Effector memory CD4-positive, alpha-beta T cell (primary cell): ENCODE results near the gene GGT7.

Experiments used
- DNase-seq, 3 donors: peaks; one replicate each; pipeline ENCODE4 v3.0.0-alpha.2; 2020
- H3K27ac ChIP-seq: 2 replicates; pipeline ENCODE4 v1.7.0; 2013; ENCODE audit warnings: mild to moderate bottlenecking, low read length, moderate library complexity; ENCODE audit not compliant: insufficient read depth, poor library complexity, severe bottlenecking
- H3K27me3 ChIP-seq: replicated peaks from 2 replicates; pipeline ENCODE4 v1.7.0; 2013; ENCODE audit warnings: mild to moderate bottlenecking, low read length; ENCODE audit not compliant: insufficient read depth, control insufficient read depth, poor library complexity, severe bottlenecking
- H3K36me3 ChIP-seq: 2 replicates; pipeline ENCODE4 v1.7.0; 2013; ENCODE audit warnings: mild to moderate bottlenecking, low read length, moderate library complexity; ENCODE audit not compliant: control insufficient read depth, insufficient read depth
- H3K4me1 ChIP-seq: 2 replicates; pipeline ENCODE4 v1.7.0; 2013; ENCODE audit warnings: low read length, mild to moderate bottlenecking; ENCODE audit not compliant: control insufficient read depth, insufficient read depth, poor library complexity, severe bottlenecking
- H3K4me3 ChIP-seq: 2 replicates; pipeline ENCODE4 v1.7.0; 2013; ENCODE audit warnings: low read length, low read depth, mild to moderate bottlenecking; ENCODE audit not compliant: insufficient read depth, poor library complexity, severe bottlenecking
- H3K9me3 ChIP-seq: 2 replicates; pipeline ENCODE4 v1.7.0; 2013; ENCODE audit warnings: mild to moderate bottlenecking, low read length, moderate library complexity; ENCODE audit not compliant: control insufficient read depth

GGT7 gene

DNA sequence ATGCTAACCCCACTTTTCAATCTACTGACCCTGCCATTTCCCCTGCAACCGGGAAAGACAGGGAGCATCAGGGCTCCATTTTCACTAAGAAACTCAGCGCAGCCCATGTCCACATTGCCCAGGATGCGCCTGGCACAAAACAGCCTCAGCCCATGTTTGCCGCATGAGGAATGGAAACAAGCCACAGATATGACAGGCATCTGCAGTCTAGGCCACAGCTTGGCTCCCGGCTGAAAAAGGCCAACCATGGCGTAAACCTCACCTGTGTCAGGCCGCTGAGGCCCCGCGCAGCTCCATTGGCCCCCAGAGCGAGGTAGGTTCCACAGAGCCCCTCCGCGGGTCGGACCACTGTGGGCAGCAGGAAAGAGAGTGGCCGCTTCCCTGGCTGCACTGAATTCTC is 21.7 kb downstream of the GGT7 start:
- DNase-seq: no peak
- no peaks in the 10 kb centered on the region for H3K9me3 ChIP-seq
- no peaks in the 10 kb centered on the region for H3K4me1 ChIP-seq
- H3K27ac ChIP-seq: no peak overlapping the region
- H3K27me3 ChIP-seq: no peaks in the 10 kb centered on the region
- no peak overlapping the region for H3K4me3 ChIP-seq
- peaks cover 24% of the 10 kb centered on the region for H3K36me3 ChIP-seq

- DNase-seq: no peak
- no peaks in the 10 kb centered on the region for H3K27me3 ChIP-seq
- H3K4me1 ChIP-seq: no peaks in the 10 kb centered on the region
- no peak overlapping the region for H3K4me3 ChIP-seq
- H3K9me3 ChIP-seq: no peaks in the 10 kb centered on the region
- H3K27ac ChIP-seq: no peak overlapping the region
- peaks cover 24% of the 10 kb centered on the region for H3K36me3 ChIP-seq
These were observed 22.9 kb downstream of the GGT7 start for GRCh38 chr20:34849778-34850177.

- H3K4me1 ChIP-seq: no peaks in the 10 kb centered on the region
- H3K36me3 ChIP-seq: peaks cover 19% of the 10 kb centered on the region
- H3K27me3 ChIP-seq: no peaks in the 10 kb centered on the region
- no peak for DNase-seq
- H3K4me3 ChIP-seq: no peak overlapping the region
- no peak overlapping the region for H3K27ac ChIP-seq
- H3K9me3 ChIP-seq: no peaks in the 10 kb centered on the region
These were observed 24.1 kb downstream of the GGT7 start for GRCh38 chr20:34848597-34848996.

GRCh38 chr20:34843421-34843820 is 29.2 kb downstream of the GGT7 start:
- H3K4me1 ChIP-seq: no peaks in the 10 kb centered on the region
- H3K9me3 ChIP-seq: no peaks in the 10 kb centered on the region
- no peaks in the 10 kb centered on the region for H3K36me3 ChIP-seq
- H3K27me3 ChIP-seq: no peaks in the 10 kb centered on the region
- DNase-seq: no peak
- H3K4me3 ChIP-seq: no peak overlapping the region
- H3K27ac ChIP-seq: no peak overlapping the region

DNA sequence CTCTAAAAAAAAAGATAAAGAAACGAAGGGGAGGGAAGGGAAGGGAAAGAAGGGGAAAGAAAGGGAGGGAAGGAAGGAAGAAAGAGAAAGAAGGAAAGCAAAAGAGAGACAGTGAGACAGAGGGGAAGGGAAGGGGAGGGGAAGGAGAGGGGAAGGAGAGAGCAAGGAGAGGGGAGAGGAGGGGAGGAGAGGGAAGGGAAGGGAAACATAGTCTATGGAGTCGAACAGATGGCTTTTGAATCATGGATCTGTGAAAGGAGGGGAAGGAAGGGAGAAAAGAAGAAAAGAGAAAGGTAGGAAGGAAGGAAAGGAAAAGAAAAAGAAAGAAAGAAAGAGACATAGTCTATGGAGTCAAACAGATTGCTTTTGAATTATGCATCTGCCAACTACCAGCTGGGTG is 30.5 kb downstream of the GGT7 start:
- H3K4me1 ChIP-seq: no peaks in the 10 kb centered on the region
- H3K27me3 ChIP-seq: no peaks in the 10 kb centered on the region
- no peaks in the 10 kb centered on the region for H3K36me3 ChIP-seq
- H3K27ac ChIP-seq: no peak overlapping the region
- H3K9me3 ChIP-seq: no peaks in the 10 kb centered on the region
- no peak overlapping the region for H3K4me3 ChIP-seq
- no peak for DNase-seq

DNA sequence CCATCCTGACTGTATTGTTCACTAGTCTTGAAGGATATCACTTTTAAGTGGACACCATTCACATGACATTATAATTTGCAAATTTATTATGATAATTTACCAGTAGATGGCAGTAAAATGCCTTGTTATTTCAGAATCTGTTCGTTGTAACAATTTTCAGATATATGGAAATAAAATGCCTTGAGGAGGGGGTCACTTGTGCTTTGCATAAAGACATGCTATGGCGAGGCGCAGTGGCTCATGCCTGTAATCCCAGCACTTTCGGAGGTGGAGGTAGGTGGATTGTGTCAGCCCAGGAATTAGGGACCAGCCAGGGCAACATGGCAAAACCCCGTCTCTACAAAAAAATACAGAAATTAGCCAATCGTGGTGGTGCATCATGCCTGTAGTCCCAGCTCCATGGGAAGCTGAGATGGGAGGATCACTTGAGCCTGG is 38.2 kb downstream of the GGT7 start:
- H3K27me3 ChIP-seq: no peaks in the 10 kb centered on the region
- H3K9me3 ChIP-seq: no peaks in the 10 kb centered on the region
- no peaks in the 10 kb centered on the region for H3K36me3 ChIP-seq
- no peak overlapping the region for H3K27ac ChIP-seq
- DNase-seq: no peak
- no peaks in the 10 kb centered on the region for H3K4me1 ChIP-seq
- no peak overlapping the region for H3K4me3 ChIP-seq

- no peaks in the 10 kb centered on the region for H3K9me3 ChIP-seq
- H3K4me1 ChIP-seq: no peaks in the 10 kb centered on the region
- no peaks in the 10 kb centered on the region for H3K27me3 ChIP-seq
- no peak overlapping the region for H3K27ac ChIP-seq
- H3K36me3 ChIP-seq: no peaks in the 10 kb centered on the region
- H3K4me3 ChIP-seq: no peak overlapping the region
- DNase-seq: no peak
These were observed 40.7 kb downstream of the GGT7 start for GRCh38 chr20:34831936-34832335.

- Histone ChIP-seq H3K36me3 (no peaks in the 10 kb centered on the region), H3K27me3 (no peaks in the 10 kb centered on the region), H3K27ac (no peak overlapping the region), H3K4me1 (peaks cover 7% of the 10 kb centered on the region), H3K9me3 (no peaks in the 10 kb centered on the region), H3K4me3 (no peak overlapping the region)
- no peak for DNase-seq
These were observed 43.5 kb downstream of the GGT7 start for GRCh38 chr20:34829191-34829590.

GRCh38 chr20:34825530-34826362 is 46.9 kb downstream of the GGT7 start, which contains the start of gene NCOA6:
NCOA6 (minus strand) TSS chr20:34825651; CDS start chr20:34782355, 43,296 bp downstream.
- peak within 1 kb of the TSS; percentile 76 for H3K27ac ChIP-seq
- peak within 1 kb of the TSS; percentile 85 for H3K4me3 ChIP-seq
- no peaks in the 10 kb centered on the region for H3K27me3 ChIP-seq
- H3K36me3 ChIP-seq: no peaks in the 10 kb centered on the region
- peaks cover 13% of the 10 kb centered on the region for H3K4me1 ChIP-seq
- no peaks in the 10 kb centered on the region for H3K9me3 ChIP-seq
- DNase-seq: peak; percentile 75 to 80 (median 77)

GRCh38 chr20:34824806-34825529 is 47.7 kb downstream of the GGT7 start:
- Histone ChIP-seq H3K36me3 (peaks cover 2% of the 10 kb centered on the region), H3K4me3 (peak overlapping the region; percentile 85), H3K27me3 (no peaks in the 10 kb centered on the region), H3K4me1 (peaks cover 13% of the 10 kb centered on the region), H3K27ac (peak overlapping the region; percentile 76), H3K9me3 (no peaks in the 10 kb centered on the region)
- peak; percentile 36 to 57 (median 50) for DNase-seq
